NCI-H2227 treated with DMSO at 0.1 percent for 48 hours (cell line): ENCODE data around the gene FOXD4L4.
"Not testable (repeated sequence)": the region's sequence is repeated elsewhere in the genome, so short reads cannot be mapped to it uniquely, and the experiment has no call there.

Experiments used
- DNase-seq: peaks from one replicate; lab custom pipeline; 2025; lab: John Stamatoyannopoulos, UW

FOXD4L4 gene

GRCh38 chr9:65737096-65737564, at the start of gene FOXD4L4:
Gene FOXD4L4 (plus strand): TSS chr9:65737146. CDS start chr9:65737146, 0 bp downstream.
- not testable (repeated sequence) for DNase-seq

GRCh38 chr9:65703550-65703949, 33.4 kb upstream of the FOXD4L4 start:
- not testable (repeated sequence) for DNase-seq

GRCh38 chr9:65714445-65714844, 22.5 kb upstream of the FOXD4L4 start:
- DNase-seq, result not testable (repeated sequence)

- DNase-seq, result not testable (repeated sequence)
These were observed 1.2 kb downstream of the FOXD4L4 start for GRCh38 chr9:65738133-65738532.
